HepG2 (cell line): Measurements from ENCODE around the gene SEPHS2. TPM values are rescaled to one million over a fixed set of nuclear protein-coding genes. Genes with fewer than 3 reads are reported as not detected.
A peak's percentile ranks its signal among the peaks of the same experiment; 100 is the strongest.

Experiments used
- DR1 ChIP-seq: sonication (generic); formaldehyde crosslinking; IDR thresholded peaks from 2 replicates; pipeline ENCODE4 v1.8.0; 2021; ENCODE audit warnings: mild to moderate bottlenecking, missing genetic modification reagents, inconsistent platforms
- KDM3A ChIP-seq: IDR thresholded peaks from 2 replicates; pipeline ENCODE4 v1.6.1; 2018; ENCODE audit warnings: low read depth, missing compliant biosample characterization
- KLF12 ChIP-seq: sonication (generic); formaldehyde crosslinking; IDR thresholded peaks from 2 replicates; pipeline ENCODE4 v1.4.0; 2020; ENCODE audit warnings: missing genetic modification reagents, borderline replicate concordance
- NFE2L1 ChIP-seq: sonication (generic); formaldehyde crosslinking; IDR thresholded peaks from 2 replicates; pipeline ENCODE4 v1.4.0; 2020; ENCODE audit warnings: missing genetic modification reagents, mild to moderate bottlenecking, borderline replicate concordance
- YEATS4 ChIP-seq: sonication (generic); formaldehyde crosslinking; IDR thresholded peaks from 2 replicates; pipeline ENCODE4 v1.4.0; 2020; ENCODE audit warnings: missing genetic modification reagents, borderline replicate concordance
- ZNF30 ChIP-seq: sonication (generic); formaldehyde crosslinking; IDR thresholded peaks from 2 replicates; pipeline ENCODE4 v1.5.0; 2020; ENCODE audit warnings: mild to moderate bottlenecking, missing genetic modification reagents
- ZNF543 ChIP-seq: sonication (generic); formaldehyde crosslinking; IDR thresholded peaks from 2 replicates; pipeline ENCODE4 v1.4.0; 2020; ENCODE audit warnings: mild to moderate bottlenecking, missing genetic modification reagents
- polyA plus RNA-seq, 8 experiments: library from polyadenylated mRNA; depleted of rRNA in 3 of 8; stranded (reverse) in 7 of 8; unstranded in 1 of 8; fragments of >200 nt; fragmentation: Illumina TruSeq in 4 of 8; extraction: Trizol in 4 of 8; gene quantifications; 2 replicates each; pipeline versions ENCODE4 v1.2.1 to v1.2.3, GENCODE V29; 2011 to 2016; ENCODE audit warnings: low read depth in 4 of 8, missing spikeins in 1 of 8, mixed read lengths in 1 of 8; ENCODE audit not compliant: insufficient read depth in 1 of 8
- total RNA-seq, 5 experiments: library from RNA; depleted of rRNA; stranded (reverse); fragments of >200 nt; fragmentation: Illumina TruSeq; extraction: Trizol; gene quantifications; 2 replicates each; pipeline ENCODE4 v1.2.3, GENCODE V29; 2016; ENCODE audit warnings: low read depth in 1 of 5
- TF ChIP-seq, protein P1 (sequence below): sonication (generic); formaldehyde crosslinking; IDR thresholded peaks from 2 replicates; pipeline ENCODE4 v1.4.0; 2020; ENCODE audit warnings: missing genetic modification reagents, borderline replicate concordance
- TF ChIP-seq, protein P2 (sequence below): sonication (generic); formaldehyde crosslinking; IDR thresholded peaks from 2 replicates; pipeline ENCODE4 v1.5.0; 2020; ENCODE audit warnings: missing genetic modification reagents
- TF ChIP-seq, protein P3 (sequence below): sonication (generic); formaldehyde crosslinking; IDR thresholded peaks from 2 replicates; pipeline ENCODE4 v1.4.0; 2020; ENCODE audit warnings: missing genetic modification reagents
- TF ChIP-seq, protein P4 (sequence below): sonication (generic); formaldehyde crosslinking; IDR thresholded peaks from 2 replicates; pipeline ENCODE4 v1.8.0; 2022; ENCODE audit warnings: missing genetic modification reagents, mild to moderate bottlenecking, moderate library complexity, borderline replicate concordance
- TF ChIP-seq, protein P5 (sequence below): IDR thresholded peaks from 2 replicates; pipeline ENCODE4 v1.6.1; 2016; ENCODE audit warnings: low read depth, borderline replicate concordance
- TF ChIP-seq, protein P6 (sequence below): sonication (generic); formaldehyde crosslinking; IDR thresholded peaks from 2 replicates; pipeline ENCODE4 v1.9.0; 2021; ENCODE audit warnings: mild to moderate bottlenecking, missing genetic modification reagents

SEPHS2 gene
- total and polyA plus RNA-seq, 2 of the 13 experiments (the other 11 are each of a cell fraction or from before 2014, with no cell fraction given), result 20.7 to 127 TPM

DNA sequence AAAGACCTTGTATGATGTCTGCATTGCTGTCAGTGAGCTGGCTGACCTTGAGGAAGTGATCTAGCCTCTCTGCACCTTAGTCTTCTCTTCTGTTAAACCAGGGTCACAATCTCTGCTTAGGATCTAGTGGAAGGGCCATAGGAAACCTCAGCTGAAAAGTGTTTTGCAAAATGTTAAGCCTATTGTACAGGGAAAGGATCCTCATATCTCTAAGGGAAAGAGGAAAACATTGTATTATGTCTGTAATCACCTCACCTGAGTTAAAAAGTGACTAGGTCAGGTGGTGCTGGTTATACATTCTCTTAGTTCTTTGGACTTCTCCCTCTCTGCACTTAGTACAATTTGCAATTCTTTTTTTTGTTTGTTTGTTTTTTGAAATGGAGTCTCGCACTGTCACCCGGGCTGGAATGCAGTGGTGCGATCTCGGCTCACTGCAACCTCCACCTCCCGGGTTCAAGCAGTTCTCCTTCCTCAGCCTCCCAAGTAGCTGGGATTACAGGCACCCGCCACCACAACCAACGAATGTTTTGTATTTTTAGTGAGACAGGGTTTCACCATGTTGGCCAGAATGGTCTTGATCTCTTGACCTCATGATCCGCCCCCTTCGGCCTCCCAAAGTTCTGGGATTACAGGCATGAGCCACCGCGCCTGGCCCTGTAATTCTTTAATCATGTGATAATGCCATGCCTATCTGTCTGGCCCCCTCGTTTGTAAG is 2.0 kb upstream of the SEPHS2 start (continued):
- TF ChIP-seq DR1 (CRISPR knock-in tag) (no peak), NFE2L1 (CRISPR knock-in tag) (no peak), KDM3A (CRISPR knock-in tag) (peak; percentile 86; the same call in 1 of the 2 replicates), KLF12 (CRISPR knock-in tag) (no peak), ZNF30 (CRISPR knock-in tag) (peak; percentile 46; the same call in 1 of the 2 replicates), YEATS4 (CRISPR knock-in tag) (no peak), ZNF543 (CRISPR knock-in tag) (peak; percentile 64; the same call in 1 of the 2 replicates)
- TF ChIP-seq, protein P1, sequence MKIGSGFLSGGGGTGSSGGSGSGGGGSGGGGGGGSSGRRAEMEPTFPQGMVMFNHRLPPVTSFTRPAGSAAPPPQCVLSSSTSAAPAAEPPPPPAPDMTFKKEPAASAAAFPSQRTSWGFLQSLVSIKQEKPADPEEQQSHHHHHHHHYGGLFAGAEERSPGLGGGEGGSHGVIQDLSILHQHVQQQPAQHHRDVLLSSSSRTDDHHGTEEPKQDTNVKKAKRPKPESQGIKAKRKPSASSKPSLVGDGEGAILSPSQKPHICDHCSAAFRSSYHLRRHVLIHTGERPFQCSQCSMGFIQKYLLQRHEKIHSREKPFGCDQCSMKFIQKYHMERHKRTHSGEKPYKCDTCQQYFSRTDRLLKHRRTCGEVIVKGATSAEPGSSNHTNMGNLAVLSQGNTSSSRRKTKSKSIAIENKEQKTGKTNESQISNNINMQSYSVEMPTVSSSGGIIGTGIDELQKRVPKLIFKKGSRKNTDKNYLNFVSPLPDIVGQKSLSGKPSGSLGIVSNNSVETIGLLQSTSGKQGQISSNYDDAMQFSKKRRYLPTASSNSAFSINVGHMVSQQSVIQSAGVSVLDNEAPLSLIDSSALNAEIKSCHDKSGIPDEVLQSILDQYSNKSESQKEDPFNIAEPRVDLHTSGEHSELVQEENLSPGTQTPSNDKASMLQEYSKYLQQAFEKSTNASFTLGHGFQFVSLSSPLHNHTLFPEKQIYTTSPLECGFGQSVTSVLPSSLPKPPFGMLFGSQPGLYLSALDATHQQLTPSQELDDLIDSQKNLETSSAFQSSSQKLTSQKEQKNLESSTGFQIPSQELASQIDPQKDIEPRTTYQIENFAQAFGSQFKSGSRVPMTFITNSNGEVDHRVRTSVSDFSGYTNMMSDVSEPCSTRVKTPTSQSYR (CRISPR knock-in tag), result no peak
- TF ChIP-seq, protein P2, sequence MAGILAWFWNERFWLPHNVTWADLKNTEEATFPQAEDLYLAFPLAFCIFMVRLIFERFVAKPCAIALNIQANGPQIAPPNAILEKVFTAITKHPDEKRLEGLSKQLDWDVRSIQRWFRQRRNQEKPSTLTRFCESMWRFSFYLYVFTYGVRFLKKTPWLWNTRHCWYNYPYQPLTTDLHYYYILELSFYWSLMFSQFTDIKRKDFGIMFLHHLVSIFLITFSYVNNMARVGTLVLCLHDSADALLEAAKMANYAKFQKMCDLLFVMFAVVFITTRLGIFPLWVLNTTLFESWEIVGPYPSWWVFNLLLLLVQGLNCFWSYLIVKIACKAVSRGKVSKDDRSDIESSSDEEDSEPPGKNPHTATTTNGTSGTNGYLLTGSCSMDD (CRISPR knock-in tag), result no peak
- TF ChIP-seq, protein P3, sequence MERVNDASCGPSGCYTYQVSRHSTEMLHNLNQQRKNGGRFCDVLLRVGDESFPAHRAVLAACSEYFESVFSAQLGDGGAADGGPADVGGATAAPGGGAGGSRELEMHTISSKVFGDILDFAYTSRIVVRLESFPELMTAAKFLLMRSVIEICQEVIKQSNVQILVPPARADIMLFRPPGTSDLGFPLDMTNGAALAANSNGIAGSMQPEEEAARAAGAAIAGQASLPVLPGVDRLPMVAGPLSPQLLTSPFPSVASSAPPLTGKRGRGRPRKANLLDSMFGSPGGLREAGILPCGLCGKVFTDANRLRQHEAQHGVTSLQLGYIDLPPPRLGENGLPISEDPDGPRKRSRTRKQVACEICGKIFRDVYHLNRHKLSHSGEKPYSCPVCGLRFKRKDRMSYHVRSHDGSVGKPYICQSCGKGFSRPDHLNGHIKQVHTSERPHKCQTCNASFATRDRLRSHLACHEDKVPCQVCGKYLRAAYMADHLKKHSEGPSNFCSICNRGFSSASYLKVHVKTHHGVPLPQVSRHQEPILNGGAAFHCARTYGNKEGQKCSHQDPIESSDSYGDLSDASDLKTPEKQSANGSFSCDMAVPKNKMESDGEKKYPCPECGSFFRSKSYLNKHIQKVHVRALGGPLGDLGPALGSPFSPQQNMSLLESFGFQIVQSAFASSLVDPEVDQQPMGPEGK, result peak; percentile 29
- TF ChIP-seq, protein P4, sequence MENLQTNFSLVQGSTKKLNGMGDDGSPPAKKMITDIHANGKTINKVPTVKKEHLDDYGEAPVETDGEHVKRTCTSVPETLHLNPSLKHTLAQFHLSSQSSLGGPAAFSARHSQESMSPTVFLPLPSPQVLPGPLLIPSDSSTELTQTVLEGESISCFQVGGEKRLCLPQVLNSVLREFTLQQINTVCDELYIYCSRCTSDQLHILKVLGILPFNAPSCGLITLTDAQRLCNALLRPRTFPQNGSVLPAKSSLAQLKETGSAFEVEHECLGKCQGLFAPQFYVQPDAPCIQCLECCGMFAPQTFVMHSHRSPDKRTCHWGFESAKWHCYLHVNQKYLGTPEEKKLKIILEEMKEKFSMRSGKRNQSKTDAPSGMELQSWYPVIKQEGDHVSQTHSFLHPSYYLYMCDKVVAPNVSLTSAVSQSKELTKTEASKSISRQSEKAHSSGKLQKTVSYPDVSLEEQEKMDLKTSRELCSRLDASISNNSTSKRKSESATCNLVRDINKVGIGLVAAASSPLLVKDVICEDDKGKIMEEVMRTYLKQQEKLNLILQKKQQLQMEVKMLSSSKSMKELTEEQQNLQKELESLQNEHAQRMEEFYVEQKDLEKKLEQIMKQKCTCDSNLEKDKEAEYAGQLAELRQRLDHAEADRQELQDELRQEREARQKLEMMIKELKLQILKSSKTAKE, result peak; percentile 78; the same call in 1 of the 2 replicates
- TF ChIP-seq, protein P5, sequence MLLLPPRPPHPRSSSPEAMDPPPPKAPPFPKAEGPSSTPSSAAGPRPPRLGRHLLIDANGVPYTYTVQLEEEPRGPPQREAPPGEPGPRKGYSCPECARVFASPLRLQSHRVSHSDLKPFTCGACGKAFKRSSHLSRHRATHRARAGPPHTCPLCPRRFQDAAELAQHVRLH, result peak; percentile 72
- TF ChIP-seq, protein P6, sequence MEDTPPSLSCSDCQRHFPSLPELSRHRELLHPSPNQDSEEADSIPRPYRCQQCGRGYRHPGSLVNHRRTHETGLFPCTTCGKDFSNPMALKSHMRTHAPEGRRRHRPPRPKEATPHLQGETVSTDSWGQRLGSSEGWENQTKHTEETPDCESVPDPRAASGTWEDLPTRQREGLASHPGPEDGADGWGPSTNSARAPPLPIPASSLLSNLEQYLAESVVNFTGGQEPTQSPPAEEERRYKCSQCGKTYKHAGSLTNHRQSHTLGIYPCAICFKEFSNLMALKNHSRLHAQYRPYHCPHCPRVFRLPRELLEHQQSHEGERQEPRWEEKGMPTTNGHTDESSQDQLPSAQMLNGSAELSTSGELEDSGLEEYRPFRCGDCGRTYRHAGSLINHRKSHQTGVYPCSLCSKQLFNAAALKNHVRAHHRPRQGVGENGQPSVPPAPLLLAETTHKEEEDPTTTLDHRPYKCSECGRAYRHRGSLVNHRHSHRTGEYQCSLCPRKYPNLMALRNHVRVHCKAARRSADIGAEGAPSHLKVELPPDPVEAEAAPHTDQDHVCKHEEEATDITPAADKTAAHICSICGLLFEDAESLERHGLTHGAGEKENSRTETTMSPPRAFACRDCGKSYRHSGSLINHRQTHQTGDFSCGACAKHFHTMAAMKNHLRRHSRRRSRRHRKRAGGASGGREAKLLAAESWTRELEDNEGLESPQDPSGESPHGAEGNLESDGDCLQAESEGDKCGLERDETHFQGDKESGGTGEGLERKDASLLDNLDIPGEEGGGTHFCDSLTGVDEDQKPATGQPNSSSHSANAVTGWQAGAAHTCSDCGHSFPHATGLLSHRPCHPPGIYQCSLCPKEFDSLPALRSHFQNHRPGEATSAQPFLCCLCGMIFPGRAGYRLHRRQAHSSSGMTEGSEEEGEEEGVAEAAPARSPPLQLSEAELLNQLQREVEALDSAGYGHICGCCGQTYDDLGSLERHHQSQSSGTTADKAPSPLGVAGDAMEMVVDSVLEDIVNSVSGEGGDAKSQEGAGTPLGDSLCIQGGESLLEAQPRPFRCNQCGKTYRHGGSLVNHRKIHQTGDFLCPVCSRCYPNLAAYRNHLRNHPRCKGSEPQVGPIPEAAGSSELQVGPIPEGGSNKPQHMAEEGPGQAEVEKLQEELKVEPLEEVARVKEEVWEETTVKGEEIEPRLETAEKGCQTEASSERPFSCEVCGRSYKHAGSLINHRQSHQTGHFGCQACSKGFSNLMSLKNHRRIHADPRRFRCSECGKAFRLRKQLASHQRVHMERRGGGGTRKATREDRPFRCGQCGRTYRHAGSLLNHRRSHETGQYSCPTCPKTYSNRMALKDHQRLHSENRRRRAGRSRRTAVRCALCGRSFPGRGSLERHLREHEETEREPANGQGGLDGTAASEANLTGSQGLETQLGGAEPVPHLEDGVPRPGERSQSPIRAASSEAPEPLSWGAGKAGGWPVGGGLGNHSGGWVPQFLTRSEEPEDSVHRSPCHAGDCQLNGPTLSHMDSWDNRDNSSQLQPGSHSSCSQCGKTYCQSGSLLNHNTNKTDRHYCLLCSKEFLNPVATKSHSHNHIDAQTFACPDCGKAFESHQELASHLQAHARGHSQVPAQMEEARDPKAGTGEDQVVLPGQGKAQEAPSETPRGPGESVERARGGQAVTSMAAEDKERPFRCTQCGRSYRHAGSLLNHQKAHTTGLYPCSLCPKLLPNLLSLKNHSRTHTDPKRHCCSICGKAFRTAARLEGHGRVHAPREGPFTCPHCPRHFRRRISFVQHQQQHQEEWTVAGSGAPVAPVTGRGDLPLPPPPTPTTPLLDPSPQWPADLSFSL (CRISPR knock-in tag), result no peak
